ENCODE data around the gene CNIH1. TPM values are rescaled to one million over a fixed set of nuclear protein-coding genes. Genes with fewer than 3 reads are reported as not detected.
"Not testable (repeated sequence)": the region's sequence is repeated elsewhere in the genome, so short reads cannot be mapped to it uniquely, and the experiment has no call there.

The CNIH1 gene
- total RNA-seq, 3 donors from 2014 or later, result 99.9 to 115 (median 101) TPM

DNA sequence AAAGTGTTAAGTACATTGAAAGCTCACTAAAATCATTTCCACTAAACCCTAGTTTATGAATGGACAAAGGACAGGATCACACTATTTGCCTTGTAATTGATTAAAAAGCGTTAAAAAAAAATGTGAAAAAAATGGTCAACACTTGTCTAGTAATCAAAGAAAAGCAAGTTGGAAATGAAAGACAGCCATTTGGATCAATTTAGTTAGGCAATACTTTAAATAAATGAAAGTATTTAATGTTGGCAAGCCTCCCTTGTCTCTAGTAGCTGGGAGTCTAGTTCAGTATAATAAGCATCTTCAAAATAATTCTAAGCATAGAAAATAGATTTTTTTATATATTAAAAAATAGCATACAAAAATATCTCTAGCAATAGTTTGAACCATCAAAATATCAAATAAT lies 14.2 kb upstream of the CNIH1 start:
- Histone ChIP-seq H3K4me1 (ENCODE audit: low read depth) (no peaks in the 10 kb centered on the region), H3K36me3 (ENCODE audit: low read depth) (no peaks in the 10 kb centered on the region), H3K4me3 (no peak overlapping the region), H3K9me3 (no peaks in the 10 kb centered on the region)
- TF ChIP-seq, protein P1, sequence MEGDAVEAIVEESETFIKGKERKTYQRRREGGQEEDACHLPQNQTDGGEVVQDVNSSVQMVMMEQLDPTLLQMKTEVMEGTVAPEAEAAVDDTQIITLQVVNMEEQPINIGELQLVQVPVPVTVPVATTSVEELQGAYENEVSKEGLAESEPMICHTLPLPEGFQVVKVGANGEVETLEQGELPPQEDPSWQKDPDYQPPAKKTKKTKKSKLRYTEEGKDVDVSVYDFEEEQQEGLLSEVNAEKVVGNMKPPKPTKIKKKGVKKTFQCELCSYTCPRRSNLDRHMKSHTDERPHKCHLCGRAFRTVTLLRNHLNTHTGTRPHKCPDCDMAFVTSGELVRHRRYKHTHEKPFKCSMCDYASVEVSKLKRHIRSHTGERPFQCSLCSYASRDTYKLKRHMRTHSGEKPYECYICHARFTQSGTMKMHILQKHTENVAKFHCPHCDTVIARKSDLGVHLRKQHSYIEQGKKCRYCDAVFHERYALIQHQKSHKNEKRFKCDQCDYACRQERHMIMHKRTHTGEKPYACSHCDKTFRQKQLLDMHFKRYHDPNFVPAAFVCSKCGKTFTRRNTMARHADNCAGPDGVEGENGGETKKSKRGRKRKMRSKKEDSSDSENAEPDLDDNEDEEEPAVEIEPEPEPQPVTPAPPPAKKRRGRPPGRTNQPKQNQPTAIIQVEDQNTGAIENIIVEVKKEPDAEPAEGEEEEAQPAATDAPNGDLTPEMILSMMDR (IDR thresholded peaks at IDR 0.05), result no peak
- DNase-seq, result no peak
- ATAC-seq, result no peak
- intact Hi-C loops (cut with DNase I, micrococcal nuclease), result no loop called here

DNA sequence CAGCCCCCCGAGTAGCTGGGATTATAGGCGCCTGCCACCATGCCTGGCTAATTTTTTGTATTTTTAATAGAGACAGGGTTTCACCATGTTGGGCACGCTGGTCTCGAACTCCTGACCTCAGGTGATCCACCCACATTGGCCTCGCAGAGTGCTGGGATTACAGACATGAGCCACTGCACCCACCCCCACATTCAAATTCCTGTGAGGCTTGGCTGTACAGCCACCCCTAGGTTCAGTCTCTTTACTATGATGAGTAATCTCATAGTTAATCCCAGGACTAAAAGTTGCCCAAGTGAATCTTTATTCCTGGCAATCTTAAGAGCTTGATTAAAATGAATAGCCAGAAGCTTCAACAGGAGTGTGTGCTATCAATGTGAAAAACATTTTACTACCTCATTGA lies 12.8 kb upstream of the CNIH1 start:
- DNase-seq; H3K36me3 ChIP-seq (ENCODE audit: low read depth); H3K4me3 ChIP-seq; intact Hi-C loops (cut with DNase I, micrococcal nuclease); H3K9me3 ChIP-seq; H3K4me1 ChIP-seq (ENCODE audit: low read depth); ATAC-seq: not testable (repeated sequence)

DNA sequence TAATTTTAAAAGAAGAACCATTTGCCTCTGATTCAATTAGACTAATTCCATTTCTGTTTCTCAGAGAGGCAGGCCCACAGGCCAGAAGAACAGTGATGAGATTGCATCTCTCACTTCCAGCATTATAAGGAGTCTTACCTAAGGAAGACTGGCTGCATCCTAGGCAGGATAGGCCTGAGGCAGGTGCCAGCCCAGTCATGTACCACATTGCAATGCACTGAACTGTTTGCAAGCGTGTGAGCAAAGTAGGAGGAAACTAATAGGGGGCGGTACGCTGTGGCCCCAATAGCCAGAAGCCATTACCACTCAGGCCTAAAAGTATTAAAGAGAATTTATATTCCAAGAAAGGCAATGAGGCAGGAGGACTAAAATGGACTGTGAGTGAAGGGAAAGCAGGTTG lies 12.1 kb upstream of the CNIH1 start:
- Histone ChIP-seq H3K36me3 (ENCODE audit: low read depth) (no peaks in the 10 kb centered on the region), H3K4me3 (no peak overlapping the region), H3K4me1 (ENCODE audit: low read depth) (no peaks in the 10 kb centered on the region), H3K9me3 (no peaks in the 10 kb centered on the region)
- TF ChIP-seq, protein P1 (IDR thresholded peaks at IDR 0.05), result no peak
- DNase-seq (no peak), ATAC-seq (no peak)
- intact Hi-C loops (cut with DNase I, micrococcal nuclease), result no loop called here

DNA sequence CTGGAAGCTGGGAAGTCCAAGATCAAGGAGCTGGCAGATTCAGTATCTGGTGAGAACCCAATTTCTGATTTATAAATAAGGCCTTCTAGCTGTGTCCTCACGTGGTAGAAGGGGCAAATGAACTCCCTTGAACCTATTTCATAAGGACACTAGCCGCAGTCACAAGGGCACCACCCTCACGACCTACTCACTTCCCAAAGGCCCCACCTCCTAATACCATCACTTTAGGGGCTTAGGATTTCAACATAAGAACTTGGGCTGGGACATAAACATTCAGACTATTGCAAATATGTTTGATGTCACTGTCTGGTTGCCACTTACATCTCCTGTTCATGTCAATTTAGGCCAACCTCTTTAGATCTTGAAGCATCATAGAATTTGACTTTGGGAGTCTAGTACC lies 10.8 kb upstream of the CNIH1 start:
- intact Hi-C loops (cut with DNase I, micrococcal nuclease), result no loop called here
- Histone ChIP-seq H3K36me3 (ENCODE audit: low read depth) (no peaks in the 10 kb centered on the region), H3K4me1 (ENCODE audit: low read depth) (no peaks in the 10 kb centered on the region), H3K4me3 (no peak overlapping the region), H3K9me3 (no peaks in the 10 kb centered on the region)
- DNase-seq (no peak), ATAC-seq (no peak)
- TF ChIP-seq, protein P1 (IDR thresholded peaks at IDR 0.05), result no peak

DNA sequence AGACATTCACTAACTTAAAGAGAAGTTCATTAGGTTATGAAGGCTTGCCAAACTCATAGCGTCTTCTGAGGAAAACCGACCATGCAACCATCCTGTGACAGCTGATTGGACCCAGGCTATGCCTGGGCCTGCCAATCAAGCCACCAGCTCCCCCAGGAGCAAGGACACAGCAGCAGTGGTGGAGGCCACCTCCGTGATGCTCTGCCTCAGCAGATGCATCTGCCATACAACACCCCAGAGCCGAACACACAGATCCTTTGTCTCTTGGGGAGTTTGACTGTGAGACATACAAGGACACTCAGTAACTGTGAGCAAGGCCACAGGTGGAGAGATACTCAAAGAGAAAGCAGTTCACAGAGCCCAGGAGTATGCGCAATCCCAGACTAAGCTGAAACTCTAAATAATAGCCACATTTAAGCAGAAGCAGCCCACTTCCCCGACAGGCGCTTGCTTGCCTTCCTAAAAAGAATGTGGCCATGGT lies 10.0 kb upstream of the CNIH1 start:
- no peaks in the 10 kb centered on the region for H3K36me3 ChIP-seq (ENCODE audit: low read depth)
- TF ChIP-seq, protein P1 (IDR thresholded peaks at IDR 0.05), result no peak
- intact Hi-C loops (cut with DNase I, micrococcal nuclease), result no loop called here
- H3K9me3 ChIP-seq, result no peaks in the 10 kb centered on the region
- DNase-seq (no peak), ATAC-seq (no peak)
- no peak overlapping the region for H3K4me3 ChIP-seq
- H3K4me1 ChIP-seq (ENCODE audit: low read depth), result peaks cover 7% of the 10 kb centered on the region

DNA sequence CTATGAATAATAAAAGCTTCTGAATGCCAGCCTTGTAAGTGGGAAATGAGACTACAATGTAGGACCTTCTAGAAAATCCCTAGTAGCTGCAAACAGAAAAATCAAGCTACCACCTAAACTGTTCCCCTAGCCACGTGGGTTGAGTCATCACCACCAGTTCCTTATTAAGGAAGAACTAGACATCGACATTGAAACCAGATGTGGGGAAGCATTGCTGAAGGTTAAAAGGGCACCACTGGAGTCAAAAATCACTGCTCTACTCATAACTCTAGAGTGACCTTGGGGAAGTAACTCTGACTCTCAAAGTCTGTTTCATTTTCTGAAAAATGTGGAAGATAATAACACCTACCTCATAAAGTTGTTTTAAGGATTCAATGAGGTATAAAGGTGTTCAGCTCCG lies 9.4 kb upstream of the CNIH1 start:
- Histone ChIP-seq H3K4me1 (ENCODE audit: low read depth) (peaks cover 7% of the 10 kb centered on the region), H3K4me3 (no peak overlapping the region), H3K36me3 (ENCODE audit: low read depth) (no peaks in the 10 kb centered on the region), H3K9me3 (no peaks in the 10 kb centered on the region)
- ATAC-seq, result no peak
- TF ChIP-seq, protein P1 (IDR thresholded peaks at IDR 0.05), result no peak
- DNase-seq, result peak in 1 of 3 donors; percentile 32
- intact Hi-C loops (cut with DNase I, micrococcal nuclease), result no loop called here
